Activated CD4-positive, CD25-positive, alpha-beta regulatory T cell treated with anti-CD3 and anti-CD28 coated beads, Interleukin-2, amount 50 U/mL, for 16 hours (primary cell): Measurements from ENCODE around the gene HOXA6.

Experiments used
- DNase-seq: peaks from one replicate; pipeline ENCODE4 v3.0.0-alpha.2; 2020; ENCODE audit warnings: low read depth, low spot score

HOXA6 gene

GRCh38 chr7:27124096-27124901 is 23.3 kb downstream of the HOXA6 start:
- no peak for DNase-seq

- DNase-seq, result no peak
Observed at GRCh38 chr7:27123477-27124053, 24.0 kb downstream of the HOXA6 start.

DNA sequence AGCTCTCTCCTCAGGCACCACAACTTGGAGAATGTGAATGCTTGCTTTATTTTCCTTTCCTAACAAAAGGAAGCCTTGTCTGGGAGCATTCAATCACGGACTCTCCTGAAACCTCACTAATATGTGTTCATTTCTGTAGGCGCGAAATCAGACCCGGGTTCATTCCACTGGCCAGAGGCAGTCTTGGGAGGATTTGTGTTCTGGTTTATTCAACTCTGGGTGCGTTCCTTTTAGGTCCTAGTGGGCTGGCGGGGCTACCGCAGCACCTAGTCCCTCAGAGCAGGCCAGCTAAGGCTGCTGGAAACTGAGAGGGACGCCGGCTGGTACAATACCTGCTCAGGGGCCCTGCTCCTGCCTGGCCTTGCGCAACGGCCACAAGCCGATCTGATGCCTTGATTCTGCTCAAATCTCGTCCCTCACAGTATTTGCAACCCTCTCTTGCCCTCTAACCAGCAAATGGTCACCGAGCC is 24.5 kb downstream of the HOXA6 start:
- no peak for DNase-seq

DNA sequence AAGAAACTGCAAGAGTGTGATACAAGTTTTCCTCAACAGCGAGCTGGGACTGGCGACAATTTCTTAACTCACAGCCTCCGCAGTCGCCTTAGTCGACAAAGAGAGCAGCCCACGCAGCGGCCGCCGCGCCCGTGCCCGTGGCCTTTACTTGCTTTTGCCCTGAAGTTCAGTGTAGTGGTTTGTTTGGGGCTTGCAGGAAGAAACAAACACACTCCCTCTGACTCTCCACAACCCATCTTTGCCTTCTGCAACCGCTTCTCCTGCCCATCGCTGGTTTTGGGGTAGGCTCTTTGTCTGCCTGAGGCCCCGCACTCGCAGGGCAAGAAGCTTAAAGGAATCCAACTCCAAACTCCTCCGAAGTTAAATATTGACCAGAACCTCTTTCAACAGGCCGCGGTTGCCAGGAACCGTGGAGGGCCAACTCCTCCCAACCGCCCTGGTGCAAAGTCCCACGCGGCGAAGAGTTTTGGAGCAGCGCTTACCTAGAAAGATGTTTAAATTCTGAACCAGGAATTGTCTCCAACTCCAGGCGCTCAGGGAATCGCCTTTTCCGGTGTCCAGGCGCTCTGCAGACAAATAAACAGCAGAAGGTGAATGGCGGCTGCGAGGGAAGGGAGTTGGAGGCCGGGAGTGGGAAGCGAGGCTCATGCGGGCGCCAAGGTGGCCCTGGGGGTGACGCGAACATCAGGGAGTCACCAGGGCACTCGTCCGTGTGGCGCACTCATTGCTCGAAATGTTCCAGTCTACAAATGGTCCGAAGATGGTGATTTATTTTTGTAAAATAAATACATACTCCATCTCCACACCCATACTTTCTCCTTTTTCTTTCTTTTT is 25.3 kb downstream of the HOXA6 start:
- no peak for DNase-seq

DNA sequence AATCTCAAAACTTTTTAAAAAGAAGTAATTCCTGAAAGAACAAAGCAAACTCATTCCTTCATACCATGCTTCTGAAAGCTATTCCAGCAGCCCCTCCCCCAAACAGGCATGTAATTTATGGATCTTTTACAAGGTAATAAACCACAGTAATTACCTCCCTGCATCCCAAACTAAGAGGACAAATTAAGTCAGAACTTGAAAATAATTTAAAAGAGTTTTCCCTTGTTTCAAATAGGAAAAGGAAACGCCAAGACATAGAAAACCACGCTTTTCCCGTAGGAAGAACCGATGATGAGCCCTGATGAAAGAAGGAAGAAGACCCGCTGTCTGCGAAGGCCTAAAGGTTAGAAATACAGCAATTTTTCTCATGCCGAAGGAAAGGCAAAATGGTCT is 25.9 kb downstream of the HOXA6 start:
- DNase-seq, result no peak

GRCh38 chr7:27119412-27119911 is 28.1 kb downstream of the HOXA6 start:
- DNase-seq, result no peak

GRCh38 chr7:27118580-27118979 is 29.0 kb downstream of the HOXA6 start:
- no peak for DNase-seq

GRCh38 chr7:27117887-27118491 is 29.6 kb downstream of the HOXA6 start:
- no peak for DNase-seq

DNA sequence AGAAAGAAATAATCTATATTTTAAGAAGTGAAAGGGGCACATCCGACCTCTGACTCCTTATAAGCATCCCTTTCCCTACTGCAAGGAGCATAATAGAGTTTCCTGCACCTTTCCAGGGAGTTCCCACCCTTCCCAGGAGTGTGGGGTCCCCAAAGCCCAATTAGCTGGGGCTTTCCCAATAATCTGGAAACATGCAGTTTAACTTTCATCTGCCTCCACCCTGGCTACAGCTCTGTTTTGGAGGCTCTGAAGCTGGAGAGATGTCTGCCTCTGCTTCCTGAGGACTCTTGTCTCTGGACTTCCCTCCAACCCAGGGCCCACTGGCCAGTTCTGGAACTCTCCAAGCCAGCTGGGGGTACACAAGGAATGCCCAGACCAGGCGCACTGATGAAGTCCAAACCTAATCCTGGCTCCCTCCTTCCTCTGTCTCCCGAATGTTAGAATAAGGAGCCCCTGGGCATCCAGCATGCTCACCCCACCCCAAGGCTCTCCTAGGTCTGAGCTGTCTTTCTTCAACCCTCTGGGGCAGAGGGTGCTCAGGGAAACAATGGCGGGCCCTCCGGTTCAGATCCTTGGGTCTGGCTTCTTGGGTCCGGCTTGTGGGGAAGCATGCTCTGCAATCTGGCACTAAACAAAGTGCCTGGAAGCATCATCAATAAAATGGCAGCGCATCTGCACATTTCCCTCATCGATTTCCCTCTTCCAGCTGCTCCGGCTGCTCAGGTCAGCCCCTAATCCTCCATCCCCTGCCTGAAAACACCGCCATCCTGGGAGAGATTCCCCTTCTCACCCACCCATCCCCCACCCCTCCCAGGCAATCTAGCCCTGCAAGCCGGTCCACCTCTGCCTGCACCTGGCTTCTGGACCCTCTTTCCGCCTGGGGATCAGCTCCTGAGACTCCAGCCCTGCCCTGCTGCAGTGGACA is 30.4 kb downstream of the HOXA6 start:
- DNase-seq, result no peak

DNA sequence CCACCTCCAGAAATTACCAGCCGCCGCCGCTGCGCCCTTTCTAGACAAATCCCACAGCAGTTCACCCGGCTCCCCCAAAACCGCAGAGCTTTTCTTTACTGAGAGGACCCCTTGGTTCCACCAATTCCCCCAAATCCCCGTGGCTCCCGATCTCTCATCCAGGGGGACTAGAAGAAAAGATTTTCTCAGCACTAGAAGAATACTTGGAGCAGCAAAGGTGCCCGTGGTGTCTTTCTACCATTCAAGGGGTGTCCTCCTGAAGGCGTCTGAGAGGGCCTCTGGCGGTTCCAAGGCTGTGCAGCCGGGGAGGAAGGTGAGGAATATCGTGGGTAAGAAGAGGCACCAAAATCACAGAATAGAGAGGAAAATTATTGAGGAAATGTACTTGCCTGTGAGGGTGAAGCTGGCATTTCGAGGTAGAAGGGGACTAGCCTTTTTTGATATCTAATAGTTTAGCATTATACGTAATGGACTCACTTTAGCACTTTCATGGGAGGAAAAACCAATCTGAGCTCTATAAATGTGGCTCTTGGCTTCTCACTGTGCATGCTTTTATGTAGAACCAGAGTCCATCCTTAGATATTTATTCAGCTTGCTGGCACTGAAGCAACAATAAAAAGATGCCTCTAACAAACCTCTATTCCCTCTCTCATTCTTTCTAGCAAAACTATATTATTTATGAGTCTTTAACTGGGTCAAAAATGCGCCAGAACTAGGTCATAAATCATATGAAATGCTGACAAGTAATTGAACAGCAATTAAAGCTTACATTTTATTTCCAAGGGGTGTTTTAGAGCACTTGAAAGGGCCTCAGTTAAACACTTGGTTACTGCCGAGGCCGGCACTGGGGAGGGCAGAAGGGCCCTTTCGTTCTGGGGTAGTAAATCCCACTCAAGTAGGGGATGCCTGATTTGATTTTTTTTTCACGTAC is 31.3 kb downstream of the HOXA6 start:
- DNase-seq, result no peak

GRCh38 chr7:27115221-27116026 is 32.1 kb downstream of the HOXA6 start:
- no peak for DNase-seq

DNA sequence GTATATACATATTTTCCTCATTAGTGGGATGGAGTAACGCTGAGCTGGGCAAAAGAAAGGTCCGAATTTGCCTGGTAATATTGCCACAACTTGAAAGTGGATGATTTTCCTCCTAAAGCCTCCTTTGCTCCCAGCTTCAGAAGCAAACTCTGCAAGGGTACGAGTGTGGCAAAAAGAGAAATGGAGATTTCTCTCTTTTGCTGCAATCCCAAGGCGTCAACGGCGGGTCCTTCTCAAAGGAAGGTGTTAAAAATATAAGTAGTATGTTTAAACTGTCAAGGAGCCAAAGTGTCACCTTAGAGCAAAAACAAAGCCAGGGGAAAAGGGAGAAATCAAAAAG is 32.7 kb downstream of the HOXA6 start:
- no peak for DNase-seq

DNA sequence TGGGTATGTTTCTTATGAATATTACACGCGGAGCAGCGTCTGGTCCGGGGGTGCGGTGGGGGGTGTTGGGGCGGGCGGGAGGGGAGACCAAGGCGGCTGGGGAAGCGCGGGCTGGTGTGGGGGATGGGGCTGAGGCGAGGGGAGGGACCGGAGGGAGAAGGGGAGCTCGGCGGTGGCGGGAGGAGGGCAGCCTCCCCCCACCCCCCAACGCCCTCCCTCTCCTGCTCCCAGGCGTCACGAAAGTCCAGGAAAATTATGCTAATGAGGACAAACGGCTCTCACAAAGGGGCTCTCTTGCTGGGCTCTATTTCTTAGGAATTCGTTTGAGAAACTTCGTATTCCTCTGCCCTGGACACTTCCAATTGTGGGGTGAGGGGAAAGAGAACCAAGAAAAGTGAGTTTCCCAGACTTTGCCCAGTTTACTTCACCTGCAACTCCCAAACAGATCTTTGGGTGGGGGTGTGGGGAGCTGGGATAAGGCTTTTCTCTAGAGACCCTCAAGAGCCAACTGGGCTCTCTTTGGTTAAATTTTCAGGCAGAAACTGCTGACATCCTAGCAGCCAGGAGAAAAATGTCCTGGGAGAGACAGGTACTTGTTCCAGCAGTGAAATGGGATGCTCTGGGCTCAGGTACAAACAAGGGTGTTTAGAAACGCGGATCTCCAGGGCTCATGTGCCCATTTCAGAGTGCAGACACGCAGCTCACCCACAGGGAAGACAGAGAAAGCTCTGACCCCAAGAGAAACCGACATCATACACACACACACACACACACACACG is 33.4 kb downstream of the HOXA6 start:
- no peak for DNase-seq

- DNase-seq, result no peak
Observed at GRCh38 chr7:27112955-27113949, 34.3 kb downstream of the HOXA6 start.

- DNase-seq, result no peak
Observed at GRCh38 chr7:27112361-27112760, 35.2 kb downstream of the HOXA6 start.

- DNase-seq, result no peak
Observed at GRCh38 chr7:27111751-27112277, 35.8 kb downstream of the HOXA6 start.
